ENCODE measurements around the gene POLR2F.

- TF ChIP-seq, protein P1, sequence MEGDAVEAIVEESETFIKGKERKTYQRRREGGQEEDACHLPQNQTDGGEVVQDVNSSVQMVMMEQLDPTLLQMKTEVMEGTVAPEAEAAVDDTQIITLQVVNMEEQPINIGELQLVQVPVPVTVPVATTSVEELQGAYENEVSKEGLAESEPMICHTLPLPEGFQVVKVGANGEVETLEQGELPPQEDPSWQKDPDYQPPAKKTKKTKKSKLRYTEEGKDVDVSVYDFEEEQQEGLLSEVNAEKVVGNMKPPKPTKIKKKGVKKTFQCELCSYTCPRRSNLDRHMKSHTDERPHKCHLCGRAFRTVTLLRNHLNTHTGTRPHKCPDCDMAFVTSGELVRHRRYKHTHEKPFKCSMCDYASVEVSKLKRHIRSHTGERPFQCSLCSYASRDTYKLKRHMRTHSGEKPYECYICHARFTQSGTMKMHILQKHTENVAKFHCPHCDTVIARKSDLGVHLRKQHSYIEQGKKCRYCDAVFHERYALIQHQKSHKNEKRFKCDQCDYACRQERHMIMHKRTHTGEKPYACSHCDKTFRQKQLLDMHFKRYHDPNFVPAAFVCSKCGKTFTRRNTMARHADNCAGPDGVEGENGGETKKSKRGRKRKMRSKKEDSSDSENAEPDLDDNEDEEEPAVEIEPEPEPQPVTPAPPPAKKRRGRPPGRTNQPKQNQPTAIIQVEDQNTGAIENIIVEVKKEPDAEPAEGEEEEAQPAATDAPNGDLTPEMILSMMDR (IDR thresholded peaks at IDR 0.05), result no peak
- TF ChIP-seq EP300 (IDR thresholded peaks at IDR 0.05), result no peak
Measured at GRCh38 chr22:37999236-37999635, 45.7 kb downstream of the POLR2F start.
